GM23338 (cell line): Measurements from ENCODE around the gene EXOC6. TPM values are rescaled to one million over a fixed set of nuclear protein-coding genes. Genes with fewer than 3 reads are reported as not detected.

ENCODE experiments used
- ATAC-seq: fragments of 200-7000 bp; cut with Tn5 transposase; 3 replicates; pipeline ENCODE4 v1.9.1; 2020
- DNase-seq: peaks from one replicate; pipeline ENCODE4 v3.0.0-alpha.2; 2015; ENCODE audit warnings: low spot score
- H2AFZ ChIP-seq: fragments of 200-600 bp; sonication (generic); 2 replicates; pipeline ENCODE4 v1.8.0; 2016; ENCODE audit warnings: antibody characterized with exemption, mild to moderate bottlenecking, moderate library complexity
- H3F3A ChIP-seq: fragments of 200-600 bp; sonication (generic); replicated peaks from 2 replicates; pipeline ENCODE4 v1.8.0; 2017; ENCODE audit warnings: antibody characterized with exemption, mixed run types, low read depth
- H3K27ac ChIP-seq: fragments of 200-600 bp; sonication (generic); 2 replicates; pipeline ENCODE4 v1.6.1; 2016; ENCODE audit warnings: low read depth
- H3K27me3 ChIP-seq: fragments of 200-600 bp; sonication (generic); 2 replicates; pipeline ENCODE4 v1.8.0; 2016; ENCODE audit warnings: mild to moderate bottlenecking, mixed run types, moderate library complexity; ENCODE audit not compliant: insufficient read depth
- H3K36me3 ChIP-seq: fragments of 200-600 bp; sonication (generic); 2 replicates; pipeline ENCODE4 v1.8.0; 2016; ENCODE audit warnings: mild to moderate bottlenecking; ENCODE audit not compliant: insufficient read depth
- H3K4me1 ChIP-seq: fragments of 200-600 bp; sonication (generic); 2 replicates; pipeline ENCODE4 v1.8.0; 2016; ENCODE audit warnings: mild to moderate bottlenecking, moderate library complexity; ENCODE audit not compliant: insufficient read depth
- H3K4me2 ChIP-seq: fragments of 200-600 bp; sonication (generic); 2 replicates; pipeline ENCODE4 v1.7.1; 2017; ENCODE audit warnings: mixed run types
- H3K4me3 ChIP-seq: fragments of 200-600 bp; sonication (generic); 2 replicates; pipeline ENCODE4 v1.6.1; 2016; ENCODE audit warnings: mixed run types
- H3K79me2 ChIP-seq: fragments of 200-600 bp; sonication (generic); replicated peaks from 2 replicates; pipeline ENCODE4 v1.8.0; 2017; ENCODE audit warnings: mild to moderate bottlenecking; ENCODE audit not compliant: insufficient read depth
- H3K9me2 ChIP-seq: fragments of 200-600 bp; sonication (generic); 2 replicates; pipeline ENCODE4 v1.8.0; 2017; ENCODE audit not compliant: insufficient read depth
- H4K20me1 ChIP-seq: fragments of 200-600 bp; sonication (generic); replicated peaks from 2 replicates; pipeline ENCODE4 v1.8.0; 2017; ENCODE audit warnings: mild to moderate bottlenecking; ENCODE audit not compliant: insufficient read depth
- H3K27ac Mint-ChIP-seq: 2 replicates; pipeline ENCODE4 v1.8.0; 2020; ENCODE audit warnings: inconsistent platforms, mild to moderate bottlenecking, moderate library complexity, mixed read lengths
- H3K27me3 Mint-ChIP-seq: 3 replicates; pipeline ENCODE4 v1.8.0; 2022; ENCODE audit warnings: low read depth, mild to moderate bottlenecking, moderate library complexity, mixed read lengths, inconsistent platforms; ENCODE audit not compliant: insufficient read depth, poor library complexity
- H3K36me3 Mint-ChIP-seq: 3 replicates; pipeline ENCODE4 v1.8.0; 2021; ENCODE audit warnings: low read depth, mild to moderate bottlenecking, inconsistent platforms, moderate library complexity, mixed read lengths
- H3K4me1 Mint-ChIP-seq: 3 replicates; pipeline ENCODE4 v1.8.0; 2020; ENCODE audit warnings: mild to moderate bottlenecking, inconsistent platforms, mixed read lengths
- H3K4me3 Mint-ChIP-seq: 3 replicates; pipeline ENCODE4 v1.8.0; 2021; ENCODE audit warnings: moderate library complexity, mild to moderate bottlenecking, inconsistent platforms, mixed read lengths
- H3K9me3 Mint-ChIP-seq: 3 replicates; pipeline ENCODE4 v1.8.0; 2020; ENCODE audit warnings: moderate library complexity, mild to moderate bottlenecking, inconsistent platforms, mixed read lengths
- CREB1 ChIP-seq: fragments of 250-450 bp; sonication (Bioruptor Pico); IDR thresholded peaks from 2 replicates; pipeline ENCODE4 v1.5.0; 2020; ENCODE audit warnings: low read depth, mild to moderate bottlenecking, moderate library complexity
- EZH2 ChIP-seq: fragments of 200-600 bp; sonication (generic); IDR thresholded peaks from one replicate; pipeline ENCODE4 v1.8.0; 2017; ENCODE audit warnings: antibody characterized with exemption, mild to moderate bottlenecking, low read depth; ENCODE audit not compliant: unreplicated experiment
- EZH2phosphoT487 ChIP-seq: fragments of 200-600 bp; sonication (generic); IDR thresholded peaks from one replicate; pipeline ENCODE4 v1.8.1; 2018; ENCODE audit warnings: antibody characterized with exemption; ENCODE audit not compliant: unreplicated experiment
- JUNB ChIP-seq: IDR thresholded peaks from one replicate; pipeline ENCODE4 v1.6.1; 2016; ENCODE audit warnings: antibody characterized with exemption; ENCODE audit not compliant: unreplicated experiment
- NANOG ChIP-seq: IDR thresholded peaks from 2 replicates; pipeline ENCODE4 v1.6.1; 2016; ENCODE audit warnings: antibody characterized with exemption, borderline replicate concordance
- POLR2AphosphoS5 ChIP-seq: IDR thresholded peaks from 2 replicates; pipeline ENCODE4 v1.6.1; 2016; ENCODE audit warnings: antibody characterized with exemption, low read depth
- STAT1 ChIP-seq: IDR thresholded peaks from one replicate; pipeline ENCODE4 v1.6.1; 2016; ENCODE audit warnings: antibody characterized with exemption; ENCODE audit not compliant: unreplicated experiment
- ZNF114 ChIP-seq: fragments of 250-450 bp; sonication (Bioruptor Pico); IDR thresholded peaks from 2 replicates; pipeline ENCODE4 v1.5.0; 2020; ENCODE audit warnings: mild to moderate bottlenecking, moderate library complexity
- ZNF331 ChIP-seq: fragments of 250-450 bp; sonication (Bioruptor Pico); IDR thresholded peaks from 2 replicates; pipeline ENCODE4 v1.5.0; 2020; ENCODE audit warnings: low read depth, mild to moderate bottlenecking, moderate library complexity
- polyA plus RNA-seq: library from polyadenylated mRNA; unstranded; fragments of >200 nt; fragmentation: Nextera tagmentation; extraction: Ambion mirVana; gene quantifications from 2 replicates; pipeline ENCODE4 v1.2.1, GENCODE V29; 2016
- total RNA-seq: library from RNA; depleted of rRNA; stranded (reverse); fragments of >200 nt; shearing (Covaris generic); gene quantifications from 2 replicates; pipeline ENCODE4 v1.2.3, GENCODE V29; 2014
- TF ChIP-seq, protein P1 (sequence below): fragments of 250-450 bp; sonication (Bioruptor Pico); IDR thresholded peaks from 2 replicates; pipeline ENCODE4 v1.5.0; 2020; ENCODE audit warnings: mild to moderate bottlenecking, moderate library complexity
- TF ChIP-seq, protein P2 (sequence below): IDR thresholded peaks from one replicate; pipeline ENCODE4 v1.6.1; 2018; ENCODE audit warnings: antibody characterized with exemption; ENCODE audit not compliant: unreplicated experiment
- TF ChIP-seq, protein P3 (sequence below): IDR thresholded peaks from 2 replicates; pipeline ENCODE4 v1.6.1; 2016; ENCODE audit warnings: antibody characterized with exemption
- TF ChIP-seq, protein P4 (sequence below), 2 experiments: fragments of 200-600 bp in 1 of 2; sonication (generic) in 1 of 2; conservative IDR thresholded peaks; 2 replicates each; pipeline versions ENCODE4 v1.5.1 to v1.6.1; 2016 to 2017; ENCODE audit warnings: antibody characterized with exemption in 2 of 2, low read depth in 2 of 2, mild to moderate bottlenecking in 2 of 2, moderate library complexity in 1 of 2

The EXOC6 gene
- total and polyA plus RNA-seq, 2 experiments from 2014 or later, result 5.0 to 6.0 TPM

DNA sequence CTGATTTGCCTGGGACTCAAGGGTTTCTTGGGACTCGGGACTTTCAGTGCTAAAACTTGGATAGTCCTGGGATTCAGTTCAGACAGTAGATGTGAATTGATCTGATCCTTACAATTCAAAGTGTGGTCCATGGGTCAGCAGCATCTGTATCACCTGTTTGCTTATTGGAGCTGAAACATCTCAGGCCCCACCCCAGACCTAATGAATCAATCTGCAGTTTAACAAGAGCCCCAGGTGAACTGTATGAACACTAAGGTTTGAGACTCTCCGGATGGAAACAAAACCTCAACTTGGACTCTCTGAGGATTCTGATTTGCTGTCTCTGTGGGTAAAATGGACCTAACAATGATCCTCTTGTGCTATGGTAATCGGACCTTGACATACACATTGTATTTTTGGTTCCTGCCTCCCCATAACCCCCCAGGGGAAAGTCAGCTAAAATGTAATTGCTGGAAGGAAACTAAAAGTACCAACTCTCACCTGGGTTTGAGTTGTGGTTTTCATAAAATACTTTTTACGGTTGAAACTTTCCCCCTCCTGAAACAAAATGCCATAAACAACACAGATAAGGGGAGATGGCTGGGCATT lies 237.0 kb downstream of the EXOC6 start:
- H3K79me2 ChIP-seq, result no peaks in the 10 kb centered on the region
- no peak overlapping the region for H2AFZ ChIP-seq
- peaks cover 8% of the 10 kb centered on the region; the same call in 2 of the 3 replicates for H3K36me3 Mint-ChIP-seq
- TF ChIP-seq CREB1 (CRISPR knock-in tag) (no peak), POLR2AphosphoS5 (no peak), JUNB (no peak), EZH2phosphoT487 (no peak), ZNF331 (no peak), ZNF114 (no peak), NANOG (no peak), STAT1 (no peak), EZH2 (no peak)
- TF ChIP-seq, protein P1, sequence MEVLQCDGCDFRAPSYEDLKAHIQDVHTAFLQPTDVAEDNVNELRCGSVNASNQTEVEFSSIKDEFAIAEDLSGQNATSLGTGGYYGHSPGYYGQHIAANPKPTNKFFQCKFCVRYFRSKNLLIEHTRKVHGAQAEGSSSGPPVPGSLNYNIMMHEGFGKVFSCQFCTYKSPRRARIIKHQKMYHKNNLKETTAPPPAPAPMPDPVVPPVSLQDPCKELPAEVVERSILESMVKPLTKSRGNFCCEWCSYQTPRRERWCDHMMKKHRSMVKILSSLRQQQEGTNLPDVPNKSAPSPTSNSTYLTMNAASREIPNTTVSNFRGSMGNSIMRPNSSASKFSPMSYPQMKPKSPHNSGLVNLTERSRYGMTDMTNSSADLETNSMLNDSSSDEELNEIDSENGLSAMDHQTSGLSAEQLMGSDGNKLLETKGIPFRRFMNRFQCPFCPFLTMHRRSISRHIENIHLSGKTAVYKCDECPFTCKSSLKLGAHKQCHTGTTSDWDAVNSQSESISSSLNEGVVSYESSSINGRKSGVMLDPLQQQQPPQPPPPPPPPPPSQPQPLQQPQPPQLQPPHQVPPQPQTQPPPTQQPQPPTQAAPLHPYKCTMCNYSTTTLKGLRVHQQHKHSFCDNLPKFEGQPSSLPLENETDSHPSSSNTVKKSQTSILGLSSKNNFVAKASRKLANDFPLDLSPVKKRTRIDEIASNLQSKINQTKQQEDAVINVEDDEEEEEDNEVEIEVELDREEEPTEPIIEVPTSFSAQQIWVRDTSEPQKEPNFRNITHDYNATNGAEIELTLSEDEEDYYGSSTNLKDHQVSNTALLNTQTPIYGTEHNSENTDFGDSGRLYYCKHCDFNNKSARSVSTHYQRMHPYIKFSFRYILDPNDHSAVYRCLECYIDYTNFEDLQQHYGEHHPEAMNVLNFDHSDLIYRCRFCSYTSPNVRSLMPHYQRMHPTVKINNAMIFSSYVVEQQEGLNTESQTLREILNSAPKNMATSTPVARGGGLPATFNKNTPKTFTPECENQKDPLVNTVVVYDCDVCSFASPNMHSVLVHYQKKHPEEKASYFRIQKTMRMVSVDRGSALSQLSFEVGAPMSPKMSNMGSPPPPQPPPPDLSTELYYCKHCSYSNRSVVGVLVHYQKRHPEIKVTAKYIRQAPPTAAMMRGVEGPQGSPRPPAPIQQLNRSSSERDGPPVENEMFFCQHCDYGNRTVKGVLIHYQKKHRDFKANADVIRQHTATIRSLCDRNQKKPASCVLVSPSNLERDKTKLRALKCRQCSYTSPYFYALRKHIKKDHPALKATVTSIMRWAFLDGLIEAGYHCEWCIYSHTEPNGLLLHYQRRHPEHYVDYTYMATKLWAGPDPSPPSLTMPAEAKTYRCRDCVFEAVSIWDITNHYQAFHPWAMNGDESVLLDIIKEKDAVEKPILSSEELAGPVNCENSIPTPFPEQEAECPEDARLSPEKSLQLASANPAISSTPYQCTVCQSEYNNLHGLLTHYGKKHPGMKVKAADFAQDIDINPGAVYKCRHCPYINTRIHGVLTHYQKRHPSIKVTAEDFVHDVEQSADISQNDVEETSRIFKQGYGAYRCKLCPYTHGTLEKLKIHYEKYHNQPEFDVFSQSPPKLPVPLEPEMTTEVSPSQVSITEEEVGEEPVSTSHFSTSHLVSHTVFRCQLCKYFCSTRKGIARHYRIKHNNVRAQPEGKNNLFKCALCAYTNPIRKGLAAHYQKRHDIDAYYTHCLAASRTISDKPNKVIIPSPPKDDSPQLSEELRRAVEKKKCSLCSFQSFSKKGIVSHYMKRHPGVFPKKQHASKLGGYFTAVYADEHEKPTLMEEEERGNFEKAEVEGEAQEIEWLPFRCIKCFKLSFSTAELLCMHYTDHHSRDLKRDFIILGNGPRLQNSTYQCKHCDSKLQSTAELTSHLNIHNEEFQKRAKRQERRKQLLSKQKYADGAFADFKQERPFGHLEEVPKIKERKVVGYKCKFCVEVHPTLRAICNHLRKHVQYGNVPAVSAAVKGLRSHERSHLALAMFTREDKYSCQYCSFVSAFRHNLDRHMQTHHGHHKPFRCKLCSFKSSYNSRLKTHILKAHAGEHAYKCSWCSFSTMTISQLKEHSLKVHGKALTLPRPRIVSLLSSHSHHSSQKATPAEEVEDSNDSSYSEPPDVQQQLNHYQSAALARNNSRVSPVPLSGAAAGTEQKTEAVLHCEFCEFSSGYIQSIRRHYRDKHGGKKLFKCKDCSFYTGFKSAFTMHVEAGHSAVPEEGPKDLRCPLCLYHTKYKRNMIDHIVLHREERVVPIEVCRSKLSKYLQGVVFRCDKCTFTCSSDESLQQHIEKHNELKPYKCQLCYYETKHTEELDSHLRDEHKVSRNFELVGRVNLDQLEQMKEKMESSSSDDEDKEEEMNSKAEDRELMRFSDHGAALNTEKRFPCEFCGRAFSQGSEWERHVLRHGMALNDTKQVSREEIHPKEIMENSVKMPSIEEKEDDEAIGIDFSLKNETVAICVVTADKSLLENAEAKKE, result no peak
- TF ChIP-seq, protein P2, sequence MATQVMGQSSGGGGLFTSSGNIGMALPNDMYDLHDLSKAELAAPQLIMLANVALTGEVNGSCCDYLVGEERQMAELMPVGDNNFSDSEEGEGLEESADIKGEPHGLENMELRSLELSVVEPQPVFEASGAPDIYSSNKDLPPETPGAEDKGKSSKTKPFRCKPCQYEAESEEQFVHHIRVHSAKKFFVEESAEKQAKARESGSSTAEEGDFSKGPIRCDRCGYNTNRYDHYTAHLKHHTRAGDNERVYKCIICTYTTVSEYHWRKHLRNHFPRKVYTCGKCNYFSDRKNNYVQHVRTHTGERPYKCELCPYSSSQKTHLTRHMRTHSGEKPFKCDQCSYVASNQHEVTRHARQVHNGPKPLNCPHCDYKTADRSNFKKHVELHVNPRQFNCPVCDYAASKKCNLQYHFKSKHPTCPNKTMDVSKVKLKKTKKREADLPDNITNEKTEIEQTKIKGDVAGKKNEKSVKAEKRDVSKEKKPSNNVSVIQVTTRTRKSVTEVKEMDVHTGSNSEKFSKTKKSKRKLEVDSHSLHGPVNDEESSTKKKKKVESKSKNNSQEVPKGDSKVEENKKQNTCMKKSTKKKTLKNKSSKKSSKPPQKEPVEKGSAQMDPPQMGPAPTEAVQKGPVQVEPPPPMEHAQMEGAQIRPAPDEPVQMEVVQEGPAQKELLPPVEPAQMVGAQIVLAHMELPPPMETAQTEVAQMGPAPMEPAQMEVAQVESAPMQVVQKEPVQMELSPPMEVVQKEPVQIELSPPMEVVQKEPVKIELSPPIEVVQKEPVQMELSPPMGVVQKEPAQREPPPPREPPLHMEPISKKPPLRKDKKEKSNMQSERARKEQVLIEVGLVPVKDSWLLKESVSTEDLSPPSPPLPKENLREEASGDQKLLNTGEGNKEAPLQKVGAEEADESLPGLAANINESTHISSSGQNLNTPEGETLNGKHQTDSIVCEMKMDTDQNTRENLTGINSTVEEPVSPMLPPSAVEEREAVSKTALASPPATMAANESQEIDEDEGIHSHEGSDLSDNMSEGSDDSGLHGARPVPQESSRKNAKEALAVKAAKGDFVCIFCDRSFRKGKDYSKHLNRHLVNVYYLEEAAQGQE, result no peak
- TF ChIP-seq, protein P3, sequence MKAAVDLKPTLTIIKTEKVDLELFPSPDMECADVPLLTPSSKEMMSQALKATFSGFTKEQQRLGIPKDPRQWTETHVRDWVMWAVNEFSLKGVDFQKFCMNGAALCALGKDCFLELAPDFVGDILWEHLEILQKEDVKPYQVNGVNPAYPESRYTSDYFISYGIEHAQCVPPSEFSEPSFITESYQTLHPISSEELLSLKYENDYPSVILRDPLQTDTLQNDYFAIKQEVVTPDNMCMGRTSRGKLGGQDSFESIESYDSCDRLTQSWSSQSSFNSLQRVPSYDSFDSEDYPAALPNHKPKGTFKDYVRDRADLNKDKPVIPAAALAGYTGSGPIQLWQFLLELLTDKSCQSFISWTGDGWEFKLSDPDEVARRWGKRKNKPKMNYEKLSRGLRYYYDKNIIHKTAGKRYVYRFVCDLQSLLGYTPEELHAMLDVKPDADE, result no peak
- TF ChIP-seq, protein P4, sequence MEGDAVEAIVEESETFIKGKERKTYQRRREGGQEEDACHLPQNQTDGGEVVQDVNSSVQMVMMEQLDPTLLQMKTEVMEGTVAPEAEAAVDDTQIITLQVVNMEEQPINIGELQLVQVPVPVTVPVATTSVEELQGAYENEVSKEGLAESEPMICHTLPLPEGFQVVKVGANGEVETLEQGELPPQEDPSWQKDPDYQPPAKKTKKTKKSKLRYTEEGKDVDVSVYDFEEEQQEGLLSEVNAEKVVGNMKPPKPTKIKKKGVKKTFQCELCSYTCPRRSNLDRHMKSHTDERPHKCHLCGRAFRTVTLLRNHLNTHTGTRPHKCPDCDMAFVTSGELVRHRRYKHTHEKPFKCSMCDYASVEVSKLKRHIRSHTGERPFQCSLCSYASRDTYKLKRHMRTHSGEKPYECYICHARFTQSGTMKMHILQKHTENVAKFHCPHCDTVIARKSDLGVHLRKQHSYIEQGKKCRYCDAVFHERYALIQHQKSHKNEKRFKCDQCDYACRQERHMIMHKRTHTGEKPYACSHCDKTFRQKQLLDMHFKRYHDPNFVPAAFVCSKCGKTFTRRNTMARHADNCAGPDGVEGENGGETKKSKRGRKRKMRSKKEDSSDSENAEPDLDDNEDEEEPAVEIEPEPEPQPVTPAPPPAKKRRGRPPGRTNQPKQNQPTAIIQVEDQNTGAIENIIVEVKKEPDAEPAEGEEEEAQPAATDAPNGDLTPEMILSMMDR (conservative IDR thresholded peaks at IDR 0.05; ENCODE audit: low read depth in 2 of 2), result no peak
- H3K36me3 ChIP-seq, result no peaks in the 10 kb centered on the region
- peaks cover 29% of the 10 kb centered on the region for H3K4me1 Mint-ChIP-seq
- H3K4me1 ChIP-seq, result peaks cover 25% of the 10 kb centered on the region
- ATAC-seq, result no peak
- no peak overlapping the region for H3K27ac ChIP-seq
- no peaks in the 10 kb centered on the region for H3K27me3 ChIP-seq
- H3K9me2 ChIP-seq, result peaks cover 8% of the 10 kb centered on the region; the same call in 1 of the 2 replicates
- peaks cover 2% of the 10 kb centered on the region; the same call in 2 of the 3 replicates for H3K9me3 Mint-ChIP-seq
- no peak overlapping the region for H3K4me2 ChIP-seq
- peaks cover 15% of the 10 kb centered on the region for H3K27me3 Mint-ChIP-seq
- no peaks in the 10 kb centered on the region for H4K20me1 ChIP-seq
- no peak overlapping the region for H3K27ac Mint-ChIP-seq
- H3K4me3 ChIP-seq, result no peak overlapping the region
- H3F3A ChIP-seq, result peaks cover 2% of the 10 kb centered on the region; the same call in 1 of the 2 replicates
- DNase-seq, result no peak
- no peak overlapping the region for H3K4me3 Mint-ChIP-seq
